ENCODE measurements around the gene PML. TPM values are rescaled to one million over a fixed set of nuclear protein-coding genes. Genes with fewer than 3 reads are reported as not detected.

The PML gene
- total RNA-seq, 5 donors from 2014 or later (not counting 1 experiment from before 2014, with no cell fraction given) = 43.0 to 79.8 (median 60.7) TPM

DNA sequence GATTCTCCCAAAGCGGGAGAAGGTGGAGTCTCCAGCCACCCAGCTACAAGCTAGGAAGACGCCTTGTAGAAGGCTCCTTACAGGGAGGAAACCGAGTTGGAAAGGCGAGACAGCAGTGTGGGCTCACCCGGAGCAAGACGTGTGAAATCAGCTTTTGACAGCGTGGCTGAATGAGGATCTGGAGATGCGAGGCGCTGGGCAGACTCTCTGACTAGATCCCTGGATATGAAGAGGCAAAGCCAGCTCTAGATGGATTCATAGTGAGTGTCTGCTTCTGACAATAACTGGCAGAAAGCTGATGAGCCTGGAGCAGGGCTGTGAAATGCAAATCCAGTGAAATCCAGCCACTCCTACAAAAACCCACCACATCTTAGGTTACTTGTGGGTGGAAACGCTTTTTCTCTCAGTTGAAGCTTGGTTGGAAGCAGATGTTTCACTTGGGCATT, 46.8 kb downstream of the PML start:
- H3K27ac ChIP-seq (ENCODE audit: low read length) = no peak overlapping the region
- H3K9me3 ChIP-seq = no peaks in the 10 kb centered on the region
- H3K36me3 Mint-ChIP-seq = peaks cover 26% of the 10 kb centered on the region
- POLR2A ChIA-PET = no interaction called here
- no peak overlapping the region for H3K27ac Mint-ChIP-seq
- H3K27me3 ChIP-seq (replicated peaks in 1 of 2; ENCODE audit: control insufficient read depth in 2 of 2, extremely low read depth in 1 of 2, insufficient read depth in 2 of 2, low read length in 1 of 2) = no peaks in the 10 kb centered on the region
- H3K4me3 Mint-ChIP-seq = no peak overlapping the region
- 95% methylated on average over 10 of the region's 10 CpGs for WGBS (ENCODE audit: insufficient coverage)
- H3K4me1 Mint-ChIP-seq = no peaks in the 10 kb centered on the region
- DNase-seq (no peak), ATAC-seq (replicated peaks in 1 of 4) (no peak)
- no peaks in the 10 kb centered on the region for H3K4me1 ChIP-seq (ENCODE audit: control insufficient read depth in 1 of 2, extremely low read depth in 1 of 2, insufficient read depth in 2 of 2, low read length in 2 of 2)
- CTCF ChIA-PET = no interaction called here
- no peak overlapping the region for H3K4me3 ChIP-seq (ENCODE audit: control insufficient read depth in 1 of 2, extremely low read depth in 1 of 2, low read length in 1 of 2)
- no peaks in the 10 kb centered on the region for H3K27me3 Mint-ChIP-seq
- peaks cover 8 to 32% of the 10 kb centered on the region in 2 donors for H3K36me3 ChIP-seq (ENCODE audit: control insufficient read depth in 2 of 2, extremely low read depth in 1 of 2, insufficient read depth in 1 of 2, low read length in 1 of 2)
- no peaks in the 10 kb centered on the region for H3K9me3 Mint-ChIP-seq

DNA sequence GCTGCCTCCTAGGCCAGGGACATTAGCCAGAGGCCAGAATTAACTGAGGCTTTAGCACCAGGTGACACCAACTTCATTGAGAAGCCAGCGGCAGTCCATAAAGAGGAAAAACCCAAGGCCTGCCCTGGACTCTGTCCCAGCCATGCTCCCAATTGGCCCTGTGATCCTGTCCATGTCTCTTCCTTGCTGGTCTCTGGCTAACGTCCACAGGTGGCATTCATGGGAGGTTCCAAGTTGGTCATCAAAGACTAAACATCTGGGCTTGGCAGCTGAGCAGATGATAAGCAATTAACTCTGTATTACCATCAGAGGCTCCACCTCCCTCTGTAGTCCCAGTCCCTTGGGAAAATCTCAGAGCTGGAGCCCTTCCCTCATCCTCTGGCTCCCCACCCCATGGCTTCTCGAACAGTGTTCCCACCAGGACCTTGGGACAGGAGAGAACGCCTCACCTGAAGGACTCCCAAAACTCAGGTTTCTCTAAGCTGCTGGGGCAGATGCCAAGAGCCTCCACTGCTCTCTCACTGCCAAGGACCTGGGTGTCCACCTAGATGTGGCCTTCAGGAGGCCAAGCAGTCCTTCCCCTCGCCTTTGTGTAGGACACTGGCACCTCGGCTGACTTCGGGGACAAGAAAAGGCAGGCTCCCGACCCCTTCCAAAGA, 47.4 kb downstream of the PML start:
- Histone ChIP-seq H3K4me1 (ENCODE audit: control insufficient read depth in 1 of 2, extremely low read depth in 1 of 2, insufficient read depth in 2 of 2, low read length in 2 of 2) (no peaks in the 10 kb centered on the region), H3K4me3 (ENCODE audit: control insufficient read depth in 1 of 2, extremely low read depth in 1 of 2, low read length in 1 of 2) (no peak overlapping the region), H3K27ac (ENCODE audit: low read length) (no peak overlapping the region), H3K27me3 (replicated peaks in 1 of 2; ENCODE audit: control insufficient read depth in 2 of 2, extremely low read depth in 1 of 2, insufficient read depth in 2 of 2, low read length in 1 of 2) (no peaks in the 10 kb centered on the region), H3K9me3 (no peaks in the 10 kb centered on the region), H3K36me3 (ENCODE audit: control insufficient read depth in 2 of 2, extremely low read depth in 1 of 2, insufficient read depth in 1 of 2, low read length in 1 of 2) (peaks cover 3 to 26% of the 10 kb centered on the region in 2 donors)
- CTCF ChIA-PET = interaction anchor here in 1 of 2 donors (0.5 kb wide), 1 partner anchor 114 kb away, joined by 3 read pairs; no protein-coding TSS in a partner anchor
- H3K4me3 Mint-ChIP-seq = no peak overlapping the region
- peaks cover 21% of the 10 kb centered on the region for H3K36me3 Mint-ChIP-seq
- ATAC-seq (replicated peaks in 1 of 4) = no peak
- WGBS (ENCODE audit: insufficient coverage) = 88% methylated on average over 8 of the region's 8 CpGs
- DNase-seq = no peak
- peak overlapping the region in 1 of 2 donors; percentile 41 for H3K27ac Mint-ChIP-seq
- no peaks in the 10 kb centered on the region for H3K27me3 Mint-ChIP-seq
- POLR2A ChIA-PET = no interaction called here
- peaks cover 0 to under 1% (median 0%) of the 10 kb centered on the region in 3 donors for H3K4me1 Mint-ChIP-seq
- H3K9me3 Mint-ChIP-seq = no peaks in the 10 kb centered on the region

DNA sequence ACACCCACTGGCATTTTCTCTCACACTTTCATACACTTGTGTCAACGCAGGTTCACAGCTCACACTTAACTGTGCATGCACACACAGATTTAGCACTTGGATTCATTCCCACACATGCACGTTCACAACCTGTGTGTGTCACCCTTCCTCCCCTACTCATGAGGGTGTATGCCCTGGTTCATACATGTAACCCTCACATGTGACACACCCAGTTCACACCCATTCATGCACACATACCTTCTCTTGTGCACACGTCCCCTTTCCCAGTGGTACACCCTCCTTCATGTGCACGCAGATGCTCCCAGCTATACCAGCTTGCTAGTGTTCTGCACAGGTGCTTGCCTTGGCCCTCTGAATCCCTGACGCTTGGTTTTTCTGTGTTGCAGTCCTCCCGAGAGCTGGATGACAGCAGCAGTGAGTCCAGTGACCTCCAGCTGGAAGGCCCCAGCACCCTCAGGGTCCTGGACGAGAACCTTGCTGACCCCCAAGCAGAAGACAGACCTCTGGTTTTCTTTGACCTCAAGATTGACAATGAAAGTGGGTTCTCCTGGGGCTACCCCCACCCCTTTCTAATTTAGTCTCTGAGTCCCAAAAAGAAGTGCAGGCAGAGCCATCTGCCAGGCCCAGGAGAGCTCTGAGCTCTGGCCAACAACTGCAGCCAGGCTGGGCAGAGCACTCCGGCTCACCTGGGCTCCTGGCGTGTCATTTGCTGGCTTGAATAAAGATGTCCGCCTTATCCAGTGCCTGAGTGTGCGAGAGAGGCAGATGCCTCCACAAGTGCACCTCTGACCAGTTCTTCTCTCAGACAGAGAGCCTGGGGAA, 48.3 kb downstream of the PML start:
- ChIA-PET POLR2A (no interaction called here), CTCF (interaction anchor here in 1 of 2 donors (0.5 kb wide), 1 partner anchor 115 kb away, joined by 3 read pairs; no protein-coding TSS in a partner anchor)
- DNase-seq (no peak), ATAC-seq (replicated peaks in 1 of 4) (no peak)
- WGBS (ENCODE audit: insufficient coverage) = 94% methylated on average over 11 of the region's 11 CpGs
- peaks cover 14% of the 10 kb centered on the region for H3K36me3 Mint-ChIP-seq
- Histone ChIP-seq H3K4me3 (ENCODE audit: control insufficient read depth in 1 of 2, extremely low read depth in 1 of 2, low read length in 1 of 2) (no peak overlapping the region), H3K27me3 (replicated peaks in 1 of 2; ENCODE audit: control insufficient read depth in 2 of 2, extremely low read depth in 1 of 2, insufficient read depth in 2 of 2, low read length in 1 of 2) (no peaks in the 10 kb centered on the region), H3K27ac (ENCODE audit: low read length) (no peak overlapping the region), H3K4me1 (ENCODE audit: control insufficient read depth in 1 of 2, extremely low read depth in 1 of 2, insufficient read depth in 2 of 2, low read length in 2 of 2) (peaks cover 2 to 5% of the 10 kb centered on the region in 2 experiments), H3K36me3 (ENCODE audit: control insufficient read depth in 2 of 2, extremely low read depth in 1 of 2, insufficient read depth in 1 of 2, low read length in 1 of 2) (peaks cover 0 to 17% of the 10 kb centered on the region in 2 donors), H3K9me3 (no peaks in the 10 kb centered on the region)
- H3K4me3 Mint-ChIP-seq = no peak overlapping the region
- peaks cover 2 to 7% (median 4%) of the 10 kb centered on the region in 3 donors for H3K4me1 Mint-ChIP-seq
- H3K27me3 Mint-ChIP-seq = no peaks in the 10 kb centered on the region
- no peak overlapping the region for H3K27ac Mint-ChIP-seq
- H3K9me3 Mint-ChIP-seq = no peaks in the 10 kb centered on the region

DNA sequence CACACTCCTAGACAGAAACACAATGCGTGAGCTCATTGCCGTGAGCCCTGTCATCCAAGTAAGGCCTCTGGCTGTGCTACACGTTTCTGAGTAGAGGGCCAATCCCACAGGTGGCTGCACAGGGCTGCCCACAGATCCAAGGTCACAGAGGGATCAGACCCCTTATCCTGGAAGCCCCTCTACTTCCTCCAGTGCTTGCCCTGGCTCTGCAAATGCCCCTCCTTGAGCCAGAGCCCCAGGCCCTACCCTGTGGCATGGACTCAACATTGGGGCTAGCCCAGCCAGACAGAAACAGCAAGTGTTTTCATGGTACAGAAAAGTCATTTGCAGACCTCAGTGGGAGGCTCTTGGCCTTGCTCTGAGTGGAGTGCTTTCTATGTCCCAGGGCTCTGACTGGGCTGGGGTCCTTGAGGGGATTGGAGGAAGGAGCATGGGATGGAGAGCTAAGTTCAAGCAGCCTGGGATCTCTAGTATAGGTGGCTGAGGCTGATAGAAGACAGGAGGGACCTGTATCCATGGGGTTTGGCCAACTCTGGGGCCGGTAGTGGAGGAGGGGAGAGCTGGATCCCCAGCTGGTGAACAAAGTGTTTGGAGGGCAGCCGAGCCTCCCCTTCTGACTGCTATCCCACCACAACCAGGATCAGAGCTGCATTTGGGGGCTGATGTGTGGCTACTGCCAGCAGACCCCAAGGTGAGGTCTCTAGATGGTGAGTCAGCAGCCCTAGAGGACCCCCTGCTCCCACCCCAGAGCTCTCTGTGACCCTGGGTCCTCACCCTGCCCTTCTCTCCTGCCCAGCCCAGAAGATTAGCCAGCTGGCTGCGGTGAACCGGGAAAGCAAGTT, 49.1 kb downstream of the PML start:
- 91% methylated on average over 5 of the region's 7 CpGs for WGBS (ENCODE audit: insufficient coverage)
- H3K4me1 ChIP-seq (ENCODE audit: control insufficient read depth in 1 of 2, extremely low read depth in 1 of 2, insufficient read depth in 2 of 2, low read length in 2 of 2) = peaks cover 6 to 13% of the 10 kb centered on the region in 2 experiments
- CTCF ChIA-PET = interaction anchor here in 1 of 2 donors (0.9 kb wide), 1 partner anchor 70 kb away, joined by 4 read pairs; no protein-coding TSS in a partner anchor

DNA sequence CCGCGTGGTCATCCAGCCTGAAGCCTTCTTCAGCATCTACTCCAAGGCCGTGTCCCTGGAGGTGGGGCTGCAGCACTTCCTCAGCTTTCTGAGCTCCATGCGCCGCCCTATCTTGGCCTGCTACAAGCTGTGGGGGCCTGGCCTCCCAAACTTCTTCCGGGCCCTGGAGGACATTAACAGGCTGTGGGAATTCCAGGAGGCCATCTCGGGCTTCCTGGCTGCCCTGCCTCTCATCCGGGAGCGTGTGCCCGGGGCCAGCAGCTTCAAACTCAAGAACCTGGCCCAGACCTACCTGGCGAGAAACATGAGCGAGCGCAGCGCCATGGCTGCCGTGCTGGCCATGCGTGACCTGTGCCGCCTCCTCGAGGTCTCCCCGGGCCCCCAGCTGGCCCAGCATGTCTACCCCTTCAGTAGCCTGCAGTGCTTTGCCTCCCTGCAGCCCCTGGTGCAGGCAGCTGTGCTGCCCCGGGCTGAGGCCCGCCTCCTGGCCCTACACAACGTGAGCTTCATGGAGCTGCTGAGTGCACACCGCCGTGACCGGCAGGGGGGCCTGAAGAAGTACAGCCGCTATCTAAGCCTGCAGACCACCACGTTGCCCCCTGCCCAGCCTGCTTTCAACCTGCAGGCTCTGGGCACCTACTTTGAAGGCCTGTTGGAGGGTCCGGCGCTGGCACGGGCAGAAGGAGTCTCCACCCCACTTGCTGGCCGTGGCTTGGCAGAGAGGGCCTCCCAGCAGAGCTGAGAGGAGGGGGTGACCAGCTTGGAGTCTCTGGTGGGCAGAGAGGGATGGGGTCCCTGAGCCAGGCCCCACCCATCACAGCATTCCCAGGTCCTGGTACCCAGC, 50.0 kb downstream of the PML start:
- no peak overlapping the region for H3K4me3 Mint-ChIP-seq
- H3K27me3 ChIP-seq (replicated peaks in 1 of 2; ENCODE audit: control insufficient read depth in 2 of 2, extremely low read depth in 1 of 2, insufficient read depth in 2 of 2, low read length in 1 of 2) = no peaks in the 10 kb centered on the region
- DNase-seq (no peak), ATAC-seq (replicated peaks in 1 of 4) (no peak)
- peaks cover 13 to 19% (median 14%) of the 10 kb centered on the region in 3 donors for H3K4me1 Mint-ChIP-seq
- no peak overlapping the region for H3K4me3 ChIP-seq (ENCODE audit: control insufficient read depth in 1 of 2, extremely low read depth in 1 of 2, low read length in 1 of 2)
- H3K36me3 Mint-ChIP-seq = peaks cover 10% of the 10 kb centered on the region
- no peaks in the 10 kb centered on the region for H3K9me3 Mint-ChIP-seq
- ChIA-PET CTCF (interaction anchor here in 1 of 2 donors (0.9 kb wide), 1 partner anchor 71 kb away, joined by 4 read pairs; no protein-coding TSS in a partner anchor), POLR2A (no interaction called here)
- 93% methylated on average over 26 of the region's 31 CpGs for WGBS (ENCODE audit: insufficient coverage)
- no peak overlapping the region for H3K27ac ChIP-seq (ENCODE audit: low read length)
- H3K27ac Mint-ChIP-seq = no peak overlapping the region
- H3K4me1 ChIP-seq (ENCODE audit: control insufficient read depth in 1 of 2, extremely low read depth in 1 of 2, insufficient read depth in 2 of 2, low read length in 2 of 2) = peaks cover 6 to 17% of the 10 kb centered on the region in 2 experiments
- H3K27me3 Mint-ChIP-seq = no peaks in the 10 kb centered on the region
- H3K36me3 ChIP-seq (ENCODE audit: control insufficient read depth in 2 of 2, extremely low read depth in 1 of 2, insufficient read depth in 1 of 2, low read length in 1 of 2) = peaks cover 0 to 16% of the 10 kb centered on the region in 2 donors
- no peaks in the 10 kb centered on the region for H3K9me3 ChIP-seq

More for the DNA sequence above, 49.1 kb downstream of the PML start:
- Histone ChIP-seq H3K27me3 (replicated peaks in 1 of 2; ENCODE audit: control insufficient read depth in 2 of 2, extremely low read depth in 1 of 2, insufficient read depth in 2 of 2, low read length in 1 of 2) (no peaks in the 10 kb centered on the region), H3K9me3 (no peaks in the 10 kb centered on the region), H3K27ac (ENCODE audit: low read length) (no peak overlapping the region), H3K4me3 (ENCODE audit: control insufficient read depth in 1 of 2, extremely low read depth in 1 of 2, low read length in 1 of 2) (no peak overlapping the region), H3K36me3 (ENCODE audit: control insufficient read depth in 2 of 2, extremely low read depth in 1 of 2, insufficient read depth in 1 of 2, low read length in 1 of 2) (peaks cover 0 to 16% of the 10 kb centered on the region in 2 donors)
- ATAC-seq (replicated peaks in 1 of 4) = no peak
- no peak overlapping the region for H3K27ac Mint-ChIP-seq
- peaks cover 10 to 15% (median 12%) of the 10 kb centered on the region in 3 donors for H3K4me1 Mint-ChIP-seq
- no peak overlapping the region for H3K4me3 Mint-ChIP-seq
- no peak for DNase-seq
- no peaks in the 10 kb centered on the region for H3K27me3 Mint-ChIP-seq
- POLR2A ChIA-PET = no interaction called here
- no peaks in the 10 kb centered on the region for H3K9me3 Mint-ChIP-seq
- H3K36me3 Mint-ChIP-seq = peaks cover 10% of the 10 kb centered on the region
